AG04449 (cell line): Measurements from ENCODE around the gene DHRS11.

Source experiments
- CTCF ChIA-PET: fragments of 350-600 bp; formaldehyde crosslinking; extraction: SDS; loops from one replicate; lab custom pipeline; 2021; ENCODE audit warnings: antibody characterized with exemption; lab: Yijun Ruan, JAX
- POLR2A ChIA-PET: fragments of 400-600, 350-600 bp; formaldehyde crosslinking; extraction: SDS; loops from one replicate; lab custom pipeline; 2020; ENCODE audit warnings: antibody characterized with exemption, inconsistent platforms; lab: Yijun Ruan, JAX
- DNase-seq: peaks from one replicate; pipeline ENCODE4 v3.0.0-alpha.2; 2010; ENCODE audit warnings: low read depth, low spot score
- H3K4me3 ChIP-seq: 2 replicates; pipeline ENCODE4 v1.5.1; 2011; ENCODE audit warnings: low read depth, mild to moderate bottlenecking, control low read depth, low read length
- TF ChIP-seq, protein P1 (sequence below): IDR thresholded peaks from one replicate; pipeline ENCODE4 v1.5.1; 2011; ENCODE audit warnings: mild to moderate bottlenecking, moderate library complexity, low read length, control low read depth, inconsistent platforms; ENCODE audit not compliant: insufficient read depth; ENCODE audit errors: missing control alignments

DHRS11 gene

DNA sequence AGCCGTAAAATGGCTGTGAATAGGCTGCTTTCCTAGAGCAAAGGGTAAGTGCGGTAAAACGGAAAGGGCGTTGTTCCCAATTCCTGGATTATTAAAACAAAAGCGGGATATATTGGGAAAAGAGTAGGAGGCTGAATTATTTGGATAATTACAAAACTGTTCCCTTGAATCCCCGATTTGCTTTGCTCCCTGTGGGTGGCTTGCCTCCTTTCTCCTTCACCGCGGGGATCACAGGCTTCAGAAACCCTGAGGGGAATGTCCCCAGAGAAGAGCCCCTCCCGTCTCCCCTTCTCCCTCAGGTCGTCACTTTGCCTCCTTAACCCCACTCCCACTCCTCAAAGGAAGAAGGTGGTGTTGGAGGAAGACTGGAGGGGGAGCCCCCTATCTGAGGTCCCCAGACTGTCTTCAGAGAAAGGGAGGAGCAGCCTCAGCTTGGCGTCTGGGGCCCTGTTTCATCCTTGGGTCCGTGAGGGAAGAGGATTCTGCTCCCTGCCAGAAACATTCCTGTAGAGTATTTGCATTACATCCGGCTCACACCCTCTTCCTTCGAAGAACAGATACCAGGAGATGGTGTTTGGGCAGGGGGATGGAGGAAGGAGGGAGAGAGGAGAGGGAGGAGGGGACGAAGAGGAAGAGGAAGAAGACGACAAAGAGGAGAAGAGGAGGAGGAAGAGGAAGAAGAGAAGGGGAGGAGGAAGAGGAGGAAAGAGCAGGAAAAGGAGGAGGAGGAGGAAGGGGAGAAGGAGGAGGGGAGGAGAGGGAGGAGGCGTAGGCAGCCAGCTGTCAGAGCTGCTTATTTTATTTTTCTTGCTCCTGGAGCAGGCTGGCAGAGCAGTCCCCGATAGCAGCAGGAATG, 41.5 kb downstream of the DHRS11 start:
- H3K4me3 ChIP-seq = no peak overlapping the region
- TF ChIP-seq, protein P1, sequence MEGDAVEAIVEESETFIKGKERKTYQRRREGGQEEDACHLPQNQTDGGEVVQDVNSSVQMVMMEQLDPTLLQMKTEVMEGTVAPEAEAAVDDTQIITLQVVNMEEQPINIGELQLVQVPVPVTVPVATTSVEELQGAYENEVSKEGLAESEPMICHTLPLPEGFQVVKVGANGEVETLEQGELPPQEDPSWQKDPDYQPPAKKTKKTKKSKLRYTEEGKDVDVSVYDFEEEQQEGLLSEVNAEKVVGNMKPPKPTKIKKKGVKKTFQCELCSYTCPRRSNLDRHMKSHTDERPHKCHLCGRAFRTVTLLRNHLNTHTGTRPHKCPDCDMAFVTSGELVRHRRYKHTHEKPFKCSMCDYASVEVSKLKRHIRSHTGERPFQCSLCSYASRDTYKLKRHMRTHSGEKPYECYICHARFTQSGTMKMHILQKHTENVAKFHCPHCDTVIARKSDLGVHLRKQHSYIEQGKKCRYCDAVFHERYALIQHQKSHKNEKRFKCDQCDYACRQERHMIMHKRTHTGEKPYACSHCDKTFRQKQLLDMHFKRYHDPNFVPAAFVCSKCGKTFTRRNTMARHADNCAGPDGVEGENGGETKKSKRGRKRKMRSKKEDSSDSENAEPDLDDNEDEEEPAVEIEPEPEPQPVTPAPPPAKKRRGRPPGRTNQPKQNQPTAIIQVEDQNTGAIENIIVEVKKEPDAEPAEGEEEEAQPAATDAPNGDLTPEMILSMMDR = no peak
- no peak for DNase-seq
- CTCF ChIA-PET = interaction anchor here (1.3 to 7.8 kb wide), 5 partner anchors 413 to 606 kb away, joined by 4 to 75 read pairs (median 44); no protein-coding TSS in a partner anchor
- POLR2A ChIA-PET = no interaction called here

DNA sequence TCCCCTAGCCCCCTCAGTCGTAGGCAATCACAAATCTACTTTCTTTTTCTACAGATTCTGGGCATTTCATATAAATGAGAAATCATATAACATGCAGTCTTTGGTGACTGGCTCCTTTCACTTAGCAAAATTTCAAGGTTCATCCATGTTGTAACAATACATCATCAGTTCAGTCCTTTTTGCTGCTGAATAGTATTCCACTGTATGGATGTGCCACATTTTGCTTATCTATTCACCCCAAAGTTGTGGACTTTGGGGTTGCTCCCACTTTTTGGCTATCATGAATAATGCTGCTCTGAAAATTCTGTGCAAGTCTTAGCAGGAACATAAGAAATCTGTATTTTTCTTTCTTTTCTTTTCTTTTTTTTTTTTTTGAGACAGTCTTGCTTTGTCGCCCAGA, 48.7 kb downstream of the DHRS11 start:
- CTCF ChIA-PET = interaction anchor here (0.6 to 2.4 kb wide), 3 partner anchors 391 to 601 kb away, joined by 3 to 17 read pairs (median 3); no protein-coding TSS in a partner anchor
- no peak overlapping the region for H3K4me3 ChIP-seq
- DNase-seq = no peak
- POLR2A ChIA-PET = no interaction called here
- TF ChIP-seq, protein P1 = no peak

DNA sequence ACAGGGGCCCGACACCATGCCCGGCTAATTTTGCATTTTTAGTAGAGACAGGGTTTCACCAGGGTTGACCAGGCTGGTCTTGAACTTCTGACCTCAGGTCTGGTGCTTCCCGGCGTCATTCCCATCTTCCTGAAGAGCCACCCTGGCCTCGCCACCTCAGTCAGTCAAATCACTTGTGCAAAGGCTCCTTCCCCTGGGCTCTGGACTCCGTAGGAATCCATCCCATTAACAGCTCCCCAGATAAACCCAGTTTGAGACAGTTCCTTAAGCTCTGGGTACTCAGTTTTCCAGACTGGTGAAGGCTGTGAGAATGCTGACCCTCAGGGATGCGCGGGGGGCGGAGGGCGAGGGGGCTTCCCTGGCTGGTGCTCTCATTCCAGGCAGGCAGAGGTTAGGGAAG, 49.2 kb downstream of the DHRS11 start:
- DNase-seq = no peak
- POLR2A ChIA-PET = no interaction called here
- CTCF ChIA-PET = interaction anchor here (0.6 to 2.6 kb wide), 2 partner anchors 390 to 407 kb away, joined by 3 to 9 read pairs; no protein-coding TSS in a partner anchor
- TF ChIP-seq, protein P1 = no peak
- H3K4me3 ChIP-seq = no peak overlapping the region

DNA sequence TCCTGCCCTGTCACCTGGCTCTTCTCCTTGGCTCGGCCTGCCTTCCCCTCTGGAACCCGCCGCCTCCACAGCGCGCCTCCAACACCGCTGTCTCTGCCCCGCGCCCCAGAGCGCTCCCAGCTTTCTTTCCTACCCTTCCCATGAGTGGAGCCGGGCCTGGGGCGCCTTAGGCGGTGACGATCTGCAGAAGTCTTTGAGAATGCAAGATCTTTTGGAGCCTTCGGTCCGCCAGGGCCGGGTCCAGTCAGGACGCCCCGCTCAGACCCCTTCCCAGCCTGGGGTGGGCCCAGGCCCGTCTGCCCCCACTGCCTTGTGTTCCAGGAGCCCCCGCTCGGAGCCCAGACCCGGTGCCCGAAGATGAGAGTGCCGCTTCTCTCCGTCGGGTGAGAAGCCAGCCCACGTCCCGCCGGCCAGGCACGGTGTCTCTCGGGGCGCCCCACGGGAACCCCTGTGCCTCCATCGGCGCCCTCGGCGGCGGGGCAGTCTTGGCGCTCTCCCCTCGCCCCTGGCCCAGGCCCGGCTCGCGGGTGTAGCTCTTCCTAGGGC, 49.7 kb downstream of the DHRS11 start:
- no peak for DNase-seq
- POLR2A ChIA-PET = no interaction called here
- peak overlapping the region; percentile 27; the same call in 1 of the 2 replicates for H3K4me3 ChIP-seq
- CTCF ChIA-PET = interaction anchor here (1.6 to 2.6 kb wide), 2 partner anchors 11 to 406 kb away, joined by 6 to 9 read pairs; no protein-coding TSS in a partner anchor
- TF ChIP-seq, protein P1 = no peak

DNA sequence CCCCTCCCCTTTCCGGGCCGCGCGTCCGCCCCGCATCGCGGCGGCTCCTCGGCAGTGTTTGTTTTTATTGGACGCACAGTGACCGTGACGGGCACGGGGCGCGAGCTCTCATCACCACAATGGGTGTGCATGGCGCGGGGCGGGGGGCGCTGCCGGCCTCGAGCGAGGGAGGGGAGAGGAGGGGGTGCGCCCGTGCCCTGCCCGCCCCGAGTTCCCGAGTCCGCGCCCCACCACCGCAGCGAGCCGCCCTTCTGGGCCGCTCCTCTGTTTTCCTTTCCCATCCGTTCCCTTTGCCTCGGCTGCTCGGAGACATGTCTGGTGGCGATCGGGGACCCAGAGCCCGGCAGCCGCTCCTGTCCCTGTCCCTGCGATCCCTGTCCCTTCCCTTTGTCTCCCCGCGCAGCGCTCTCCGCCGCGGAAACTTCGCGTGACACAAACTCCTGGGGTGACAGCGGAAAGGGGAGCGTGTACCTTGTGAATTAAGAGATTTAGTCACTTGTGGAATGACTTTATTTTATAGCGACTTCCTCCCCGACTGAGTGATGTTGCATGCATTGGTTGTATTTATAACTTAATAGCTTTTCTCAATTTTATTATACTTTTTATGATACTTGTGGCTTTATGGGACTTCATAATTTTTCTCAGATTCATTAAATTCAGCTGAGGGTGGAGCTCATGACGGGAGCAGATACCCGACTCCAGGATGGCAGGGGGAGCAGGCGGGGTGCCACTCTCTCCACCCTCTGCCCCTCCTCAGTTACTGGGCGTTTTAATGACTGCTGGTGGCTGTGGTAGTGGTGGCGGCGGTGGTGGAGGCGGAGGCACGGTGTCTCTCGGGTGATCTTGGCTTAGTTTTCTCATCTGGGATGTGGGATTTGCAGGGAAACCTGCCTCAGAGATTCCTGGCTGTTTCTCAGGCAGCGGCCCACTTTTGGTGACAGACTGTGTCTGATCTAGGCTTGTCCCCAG, 50.5 kb downstream of the DHRS11 start:
- DNase-seq = no peak
- ChIA-PET POLR2A (no interaction called here), CTCF (interaction anchor here (0.7 to 2.6 kb wide), 3 partner anchors 12 to 405 kb away, joined by 3 to 9 read pairs (median 6); no protein-coding TSS in a partner anchor)
- TF ChIP-seq, protein P1 = no peak
- peak overlapping the region; percentile 27 for H3K4me3 ChIP-seq
